ENCODE results near the gene WDTC1. TPM values are rescaled to one million over a fixed set of nuclear protein-coding genes. Genes with fewer than 3 reads are reported as not detected.

WDTC1 gene
- total RNA-seq, 1 donor from 2014 or later: 50.4 TPM

DNA sequence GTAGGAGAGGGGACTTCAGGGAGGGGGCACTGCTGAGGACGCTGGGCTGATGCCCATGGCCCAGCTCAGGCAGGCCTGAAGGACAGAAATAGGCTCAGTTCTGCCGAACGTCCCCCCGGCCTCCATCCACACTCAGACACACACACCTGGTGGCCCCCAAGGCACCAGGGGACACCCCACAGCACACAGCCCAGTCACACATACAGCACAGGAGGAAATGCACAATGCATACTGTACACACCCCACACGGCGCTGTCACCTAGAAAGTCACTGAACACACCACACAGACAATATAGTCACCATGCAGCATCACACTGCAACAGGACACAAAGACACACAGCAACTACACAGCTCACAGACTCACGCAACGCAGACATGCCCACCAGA is 108.0 kb downstream of the WDTC1 start:
- no peak overlapping the region for H3K27ac Mint-ChIP-seq (ENCODE audit: unreplicated experiment)

DNA sequence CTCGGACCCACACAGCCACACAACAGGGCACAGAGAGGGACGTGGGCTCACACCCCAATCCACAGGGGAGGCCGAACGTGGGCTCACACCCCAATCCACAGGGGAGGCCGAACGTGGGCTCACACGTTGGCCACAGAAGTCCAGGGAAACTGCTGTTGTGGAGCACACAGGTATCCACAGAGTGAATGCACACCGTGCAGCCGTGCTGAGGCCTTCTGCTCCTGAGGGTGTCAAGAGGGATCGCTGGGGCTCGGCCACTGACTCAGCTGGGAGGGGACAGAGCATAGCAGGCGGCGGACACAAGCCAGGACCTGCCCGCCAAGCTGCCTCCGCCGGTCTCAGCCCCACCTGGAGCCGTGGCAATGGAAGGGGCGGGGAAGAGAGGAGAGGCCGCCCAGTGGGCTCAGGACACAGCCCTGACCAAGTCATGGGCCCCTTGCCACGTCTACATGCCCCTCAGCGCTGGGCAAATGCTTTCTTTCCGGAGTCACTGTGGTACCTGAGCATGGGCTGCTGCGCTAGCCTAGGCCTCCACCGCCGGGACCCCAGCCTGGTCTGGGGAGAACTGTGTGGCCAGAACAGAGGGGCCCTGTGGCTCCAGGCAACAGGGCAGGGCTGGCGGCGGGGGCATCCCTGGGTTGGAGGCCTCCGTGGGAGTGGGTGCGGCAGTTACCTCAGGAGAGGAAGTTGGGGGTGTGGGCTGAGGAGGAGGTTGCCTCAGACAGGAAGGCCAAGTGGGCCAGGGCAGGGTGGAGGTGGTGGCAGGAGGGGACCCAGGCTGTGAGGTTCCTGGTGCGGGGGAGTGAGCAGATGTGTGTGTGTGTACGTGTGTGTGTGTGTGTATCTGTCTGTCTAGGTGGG is 108.6 kb downstream of the WDTC1 start:
- H3K27me3 Mint-ChIP-seq (ENCODE audit: unreplicated experiment): no peaks in the 10 kb centered on the region
- no peak for DNase-seq (ENCODE audit: extremely low spot score, unreplicated experiment)
- H3K4me3 Mint-ChIP-seq (ENCODE audit: unreplicated experiment): no peak overlapping the region
- H3K27ac Mint-ChIP-seq (ENCODE audit: unreplicated experiment): no peak overlapping the region
- H3K4me1 Mint-ChIP-seq (ENCODE audit: unreplicated experiment): peaks cover 37% of the 10 kb centered on the region
- TF ChIP-seq, protein P1, sequence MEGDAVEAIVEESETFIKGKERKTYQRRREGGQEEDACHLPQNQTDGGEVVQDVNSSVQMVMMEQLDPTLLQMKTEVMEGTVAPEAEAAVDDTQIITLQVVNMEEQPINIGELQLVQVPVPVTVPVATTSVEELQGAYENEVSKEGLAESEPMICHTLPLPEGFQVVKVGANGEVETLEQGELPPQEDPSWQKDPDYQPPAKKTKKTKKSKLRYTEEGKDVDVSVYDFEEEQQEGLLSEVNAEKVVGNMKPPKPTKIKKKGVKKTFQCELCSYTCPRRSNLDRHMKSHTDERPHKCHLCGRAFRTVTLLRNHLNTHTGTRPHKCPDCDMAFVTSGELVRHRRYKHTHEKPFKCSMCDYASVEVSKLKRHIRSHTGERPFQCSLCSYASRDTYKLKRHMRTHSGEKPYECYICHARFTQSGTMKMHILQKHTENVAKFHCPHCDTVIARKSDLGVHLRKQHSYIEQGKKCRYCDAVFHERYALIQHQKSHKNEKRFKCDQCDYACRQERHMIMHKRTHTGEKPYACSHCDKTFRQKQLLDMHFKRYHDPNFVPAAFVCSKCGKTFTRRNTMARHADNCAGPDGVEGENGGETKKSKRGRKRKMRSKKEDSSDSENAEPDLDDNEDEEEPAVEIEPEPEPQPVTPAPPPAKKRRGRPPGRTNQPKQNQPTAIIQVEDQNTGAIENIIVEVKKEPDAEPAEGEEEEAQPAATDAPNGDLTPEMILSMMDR (IDR thresholded peaks at IDR 0.05): no peak
- no peaks in the 10 kb centered on the region for H3K9me3 Mint-ChIP-seq (ENCODE audit: unreplicated experiment)
- H3K36me3 Mint-ChIP-seq (ENCODE audit: unreplicated experiment): peaks cover 2% of the 10 kb centered on the region

More for the DNA sequence above, 108.0 kb downstream of the WDTC1 start:
- Mint-ChIP-seq H3K4me3 (ENCODE audit: unreplicated experiment) (no peak overlapping the region), H3K36me3 (ENCODE audit: unreplicated experiment) (peaks cover 2% of the 10 kb centered on the region), H3K4me1 (ENCODE audit: unreplicated experiment) (peaks cover 35% of the 10 kb centered on the region), H3K27me3 (ENCODE audit: unreplicated experiment) (no peaks in the 10 kb centered on the region), H3K9me3 (ENCODE audit: unreplicated experiment) (no peaks in the 10 kb centered on the region)
- TF ChIP-seq, protein P1 (IDR thresholded peaks at IDR 0.05): no peak
- no peak for DNase-seq (ENCODE audit: extremely low spot score, unreplicated experiment)

DNA sequence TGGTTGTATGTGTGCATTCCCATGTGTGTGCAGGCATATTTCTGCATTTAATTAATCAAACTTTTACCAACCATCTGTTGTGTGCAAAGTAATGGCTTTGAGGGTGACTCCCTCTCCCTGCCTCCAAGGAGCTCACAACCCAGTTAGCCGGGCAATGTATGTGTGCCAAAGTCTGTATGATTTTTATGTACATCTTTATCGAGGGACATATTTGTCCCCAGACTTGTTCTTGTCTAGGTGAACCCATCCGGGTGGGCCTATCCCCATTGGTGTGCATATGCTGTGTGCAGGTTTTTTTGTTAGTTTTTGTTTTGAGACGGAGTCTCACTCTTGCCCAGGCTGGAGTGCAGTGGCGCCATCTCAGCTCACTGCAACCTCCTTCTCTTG is 109.2 kb downstream of the WDTC1 start:
- TF ChIP-seq, protein P1 (IDR thresholded peaks at IDR 0.05): no peak

DNA sequence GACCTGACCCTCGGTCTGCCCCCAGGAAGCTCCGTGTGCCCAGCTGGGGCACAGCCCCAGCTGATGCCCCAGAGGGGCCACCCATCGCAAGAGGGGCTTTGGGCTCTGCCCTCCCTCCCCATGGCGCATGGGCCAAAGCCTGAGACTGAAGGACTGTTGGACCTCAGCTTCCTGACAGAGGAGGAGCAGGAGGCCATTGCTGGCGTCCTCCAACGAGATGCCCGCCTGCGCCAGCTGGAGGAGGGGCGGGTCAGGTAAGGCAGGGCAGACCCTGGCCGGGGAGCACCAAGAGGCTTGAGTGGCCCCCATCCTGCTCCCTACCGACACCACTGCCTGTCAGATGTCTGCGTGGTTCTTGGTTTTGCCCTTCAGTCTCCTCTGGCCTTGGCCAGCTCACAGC is 110.8 kb downstream of the WDTC1 start:
- Mint-ChIP-seq H3K36me3 (ENCODE audit: unreplicated experiment) (no peaks in the 10 kb centered on the region), H3K4me1 (ENCODE audit: unreplicated experiment) (peaks cover 27% of the 10 kb centered on the region), H3K4me3 (ENCODE audit: unreplicated experiment) (no peak overlapping the region)

More for the DNA sequence above, 109.2 kb downstream of the WDTC1 start:
- no peak overlapping the region for H3K27ac Mint-ChIP-seq (ENCODE audit: unreplicated experiment)
- H3K4me3 Mint-ChIP-seq (ENCODE audit: unreplicated experiment): no peak overlapping the region
- H3K27me3 Mint-ChIP-seq (ENCODE audit: unreplicated experiment): no peaks in the 10 kb centered on the region
- H3K4me1 Mint-ChIP-seq (ENCODE audit: unreplicated experiment): peaks cover 37% of the 10 kb centered on the region
- DNase-seq (ENCODE audit: extremely low spot score, unreplicated experiment): no peak
- no peaks in the 10 kb centered on the region for H3K36me3 Mint-ChIP-seq (ENCODE audit: unreplicated experiment)
- no peaks in the 10 kb centered on the region for H3K9me3 Mint-ChIP-seq (ENCODE audit: unreplicated experiment)

DNA sequence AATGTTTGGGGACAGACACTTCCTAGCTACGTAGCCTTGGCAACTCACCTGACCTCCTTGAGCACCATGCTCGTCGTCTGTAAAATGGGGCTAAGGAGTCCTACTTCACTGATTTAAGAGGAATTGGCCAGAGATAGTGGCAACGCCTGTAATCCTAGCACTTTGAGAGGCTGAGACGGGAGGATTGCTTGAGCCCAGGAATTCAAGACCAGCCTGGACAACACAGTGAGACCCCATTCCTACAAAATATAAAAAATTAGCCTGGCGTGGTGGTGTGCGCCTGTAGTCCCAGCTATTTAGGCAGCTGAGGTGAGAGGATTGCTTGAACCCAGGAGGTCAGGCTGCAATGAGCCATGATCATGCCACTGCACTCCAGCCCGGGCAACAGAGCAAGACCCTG is 111.9 kb downstream of the WDTC1 start:
- Mint-ChIP-seq H3K27ac (ENCODE audit: unreplicated experiment) (no peak overlapping the region), H3K27me3 (ENCODE audit: unreplicated experiment) (no peaks in the 10 kb centered on the region), H3K36me3 (ENCODE audit: unreplicated experiment) (no peaks in the 10 kb centered on the region), H3K9me3 (ENCODE audit: unreplicated experiment) (no peaks in the 10 kb centered on the region), H3K4me1 (ENCODE audit: unreplicated experiment) (peaks cover 25% of the 10 kb centered on the region), H3K4me3 (ENCODE audit: unreplicated experiment) (no peak overlapping the region)
- DNase-seq (ENCODE audit: extremely low spot score, unreplicated experiment): no peak
- TF ChIP-seq, protein P1 (IDR thresholded peaks at IDR 0.05): no peak

More for the DNA sequence above, 110.8 kb downstream of the WDTC1 start:
- Mint-ChIP-seq H3K9me3 (ENCODE audit: unreplicated experiment) (no peaks in the 10 kb centered on the region), H3K27me3 (ENCODE audit: unreplicated experiment) (no peaks in the 10 kb centered on the region), H3K27ac (ENCODE audit: unreplicated experiment) (no peak overlapping the region)
- TF ChIP-seq, protein P1 (IDR thresholded peaks at IDR 0.05): no peak
- DNase-seq (ENCODE audit: extremely low spot score, unreplicated experiment): no peak
